Liver (tissue), 3 donors: ENCODE results near the gene STAT1.

Source experiments
- EGR1 ChIP-seq, 2 donors: IDR thresholded peaks; 2 replicates each; pipeline ENCODE4 v1.6.1; 2016 to 2018; ENCODE audit warnings: antibody characterized with exemption in 2 of 2, low read depth in 2 of 2
- GABPA ChIP-seq, 2 donors: IDR thresholded peaks in 1 of 2; conservative IDR thresholded peaks in 1 of 2; 2 replicates each; pipeline ENCODE4 v1.6.1; 2016; ENCODE audit warnings: antibody characterized with exemption in 2 of 2, mild to moderate bottlenecking in 1 of 2, moderate library complexity in 1 of 2
- HNF4A ChIP-seq, 2 donors: conservative IDR thresholded peaks; 2 replicates each; pipeline ENCODE4 v1.6.1; 2016; ENCODE audit warnings: antibody characterized with exemption in 2 of 2, mild to moderate bottlenecking in 2 of 2
- JUND ChIP-seq, 2 donors: IDR thresholded peaks; 2 replicates each; pipeline ENCODE4 v1.6.1; 2016; ENCODE audit warnings: antibody characterized with exemption in 2 of 2
- RAD21 ChIP-seq, 2 donors: IDR thresholded peaks; 2 replicates each; pipeline ENCODE4 v1.6.1; 2016; ENCODE audit warnings: antibody characterized with exemption in 2 of 2, mild to moderate bottlenecking in 2 of 2
- RXRA ChIP-seq, 2 donors: IDR thresholded peaks; 2 replicates each; pipeline ENCODE4 v1.6.1; 2017 to 2018; ENCODE audit warnings: antibody characterized with exemption in 2 of 2, mild to moderate bottlenecking in 1 of 2
- SP1 ChIP-seq: IDR thresholded peaks from 2 replicates; pipeline ENCODE4 v1.6.1; 2018; ENCODE audit warnings: antibody characterized with exemption, mild to moderate bottlenecking
- TF ChIP-seq, protein P1 (sequence below): fragments of 150-350 bp; IDR thresholded peaks from 2 replicates; pipeline ENCODE4 v1.5.1; 2017; ENCODE audit warnings: improper control_type of control experiment, low read depth, low read length; ENCODE audit not compliant: missing input control
- TF ChIP-seq, protein P2 (sequence below): IDR thresholded peaks from 2 replicates; pipeline ENCODE4 v1.6.1; 2016; ENCODE audit warnings: antibody characterized with exemption, mild to moderate bottlenecking
- TF ChIP-seq, protein P3 (sequence below): IDR thresholded peaks from 2 replicates; pipeline ENCODE4 v1.6.1; 2016; ENCODE audit warnings: antibody characterized with exemption
- TF ChIP-seq, protein P4 (sequence below): IDR thresholded peaks from 2 replicates; pipeline ENCODE4 v1.6.1; 2016; ENCODE audit warnings: antibody characterized with exemption
- donor health status: healthy.
- donor health status: healthy.

DNA sequence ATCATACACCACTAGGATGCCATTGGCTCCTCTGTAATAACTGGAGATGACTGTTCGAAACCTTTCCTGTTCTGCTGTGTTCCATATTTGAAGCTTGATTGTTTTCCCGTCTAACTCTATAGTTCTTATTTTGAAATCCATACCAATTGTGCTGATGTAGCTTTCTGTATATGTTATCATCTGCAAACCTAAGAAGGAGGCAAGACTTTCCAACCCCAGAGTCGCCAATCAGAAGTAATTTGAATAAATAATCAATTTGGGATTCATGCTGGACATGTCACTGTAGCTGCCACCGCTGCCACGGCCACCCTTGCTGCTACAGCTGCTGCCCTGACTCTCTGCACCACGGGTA is 20.7 kb downstream of the STAT1 start:
- TF ChIP-seq, protein P1, sequence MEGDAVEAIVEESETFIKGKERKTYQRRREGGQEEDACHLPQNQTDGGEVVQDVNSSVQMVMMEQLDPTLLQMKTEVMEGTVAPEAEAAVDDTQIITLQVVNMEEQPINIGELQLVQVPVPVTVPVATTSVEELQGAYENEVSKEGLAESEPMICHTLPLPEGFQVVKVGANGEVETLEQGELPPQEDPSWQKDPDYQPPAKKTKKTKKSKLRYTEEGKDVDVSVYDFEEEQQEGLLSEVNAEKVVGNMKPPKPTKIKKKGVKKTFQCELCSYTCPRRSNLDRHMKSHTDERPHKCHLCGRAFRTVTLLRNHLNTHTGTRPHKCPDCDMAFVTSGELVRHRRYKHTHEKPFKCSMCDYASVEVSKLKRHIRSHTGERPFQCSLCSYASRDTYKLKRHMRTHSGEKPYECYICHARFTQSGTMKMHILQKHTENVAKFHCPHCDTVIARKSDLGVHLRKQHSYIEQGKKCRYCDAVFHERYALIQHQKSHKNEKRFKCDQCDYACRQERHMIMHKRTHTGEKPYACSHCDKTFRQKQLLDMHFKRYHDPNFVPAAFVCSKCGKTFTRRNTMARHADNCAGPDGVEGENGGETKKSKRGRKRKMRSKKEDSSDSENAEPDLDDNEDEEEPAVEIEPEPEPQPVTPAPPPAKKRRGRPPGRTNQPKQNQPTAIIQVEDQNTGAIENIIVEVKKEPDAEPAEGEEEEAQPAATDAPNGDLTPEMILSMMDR: no peak
- TF ChIP-seq HNF4A (conservative IDR thresholded peaks at IDR 0.05) (no peak), RAD21 (IDR thresholded peaks at IDR 0.05) (no peak), EGR1 (IDR thresholded peaks at IDR 0.05; ENCODE audit: low read depth in 2 of 2) (no peak), JUND (IDR thresholded peaks at IDR 0.05) (no peak), SP1 (no peak), RXRA (IDR thresholded peaks at IDR 0.05) (no peak), GABPA (IDR thresholded peaks at IDR 0.05 in 1 of 2, conservative IDR thresholded peaks at IDR 0.05 in 1 of 2) (no peak)
- TF ChIP-seq, protein P2, sequence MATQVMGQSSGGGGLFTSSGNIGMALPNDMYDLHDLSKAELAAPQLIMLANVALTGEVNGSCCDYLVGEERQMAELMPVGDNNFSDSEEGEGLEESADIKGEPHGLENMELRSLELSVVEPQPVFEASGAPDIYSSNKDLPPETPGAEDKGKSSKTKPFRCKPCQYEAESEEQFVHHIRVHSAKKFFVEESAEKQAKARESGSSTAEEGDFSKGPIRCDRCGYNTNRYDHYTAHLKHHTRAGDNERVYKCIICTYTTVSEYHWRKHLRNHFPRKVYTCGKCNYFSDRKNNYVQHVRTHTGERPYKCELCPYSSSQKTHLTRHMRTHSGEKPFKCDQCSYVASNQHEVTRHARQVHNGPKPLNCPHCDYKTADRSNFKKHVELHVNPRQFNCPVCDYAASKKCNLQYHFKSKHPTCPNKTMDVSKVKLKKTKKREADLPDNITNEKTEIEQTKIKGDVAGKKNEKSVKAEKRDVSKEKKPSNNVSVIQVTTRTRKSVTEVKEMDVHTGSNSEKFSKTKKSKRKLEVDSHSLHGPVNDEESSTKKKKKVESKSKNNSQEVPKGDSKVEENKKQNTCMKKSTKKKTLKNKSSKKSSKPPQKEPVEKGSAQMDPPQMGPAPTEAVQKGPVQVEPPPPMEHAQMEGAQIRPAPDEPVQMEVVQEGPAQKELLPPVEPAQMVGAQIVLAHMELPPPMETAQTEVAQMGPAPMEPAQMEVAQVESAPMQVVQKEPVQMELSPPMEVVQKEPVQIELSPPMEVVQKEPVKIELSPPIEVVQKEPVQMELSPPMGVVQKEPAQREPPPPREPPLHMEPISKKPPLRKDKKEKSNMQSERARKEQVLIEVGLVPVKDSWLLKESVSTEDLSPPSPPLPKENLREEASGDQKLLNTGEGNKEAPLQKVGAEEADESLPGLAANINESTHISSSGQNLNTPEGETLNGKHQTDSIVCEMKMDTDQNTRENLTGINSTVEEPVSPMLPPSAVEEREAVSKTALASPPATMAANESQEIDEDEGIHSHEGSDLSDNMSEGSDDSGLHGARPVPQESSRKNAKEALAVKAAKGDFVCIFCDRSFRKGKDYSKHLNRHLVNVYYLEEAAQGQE: no peak
- TF ChIP-seq, protein P3, sequence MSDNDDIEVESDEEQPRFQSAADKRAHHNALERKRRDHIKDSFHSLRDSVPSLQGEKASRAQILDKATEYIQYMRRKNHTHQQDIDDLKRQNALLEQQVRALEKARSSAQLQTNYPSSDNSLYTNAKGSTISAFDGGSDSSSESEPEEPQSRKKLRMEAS: no peak
- TF ChIP-seq, protein P4, sequence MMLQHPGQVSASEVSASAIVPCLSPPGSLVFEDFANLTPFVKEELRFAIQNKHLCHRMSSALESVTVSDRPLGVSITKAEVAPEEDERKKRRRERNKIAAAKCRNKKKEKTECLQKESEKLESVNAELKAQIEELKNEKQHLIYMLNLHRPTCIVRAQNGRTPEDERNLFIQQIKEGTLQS: no peak
